Measurements from ENCODE around the gene C3orf80.
A peak's percentile ranks its signal among the peaks of the same experiment; 100 is the strongest.

The C3orf80 gene

DNA sequence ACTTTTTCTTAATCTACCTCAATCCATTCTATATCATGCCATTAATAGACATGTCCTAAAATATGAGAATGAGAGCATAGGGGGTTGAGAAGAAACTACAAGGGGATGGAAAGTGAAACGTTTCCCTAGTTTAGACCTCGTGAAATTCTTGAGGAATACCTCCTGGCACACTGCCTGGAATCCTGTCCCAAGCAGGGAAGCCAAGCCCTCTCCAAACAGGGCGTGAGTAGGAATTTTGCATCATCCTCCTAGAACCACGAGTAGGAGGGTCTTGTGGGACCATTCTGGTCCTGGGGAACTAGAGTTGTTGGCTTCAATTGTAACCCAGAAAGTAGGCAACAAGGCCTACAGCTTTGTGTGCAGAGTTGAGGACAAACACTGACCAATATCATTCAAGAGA lies 19.6 kb upstream of the C3orf80 start:
- TF ChIP-seq, protein P1, sequence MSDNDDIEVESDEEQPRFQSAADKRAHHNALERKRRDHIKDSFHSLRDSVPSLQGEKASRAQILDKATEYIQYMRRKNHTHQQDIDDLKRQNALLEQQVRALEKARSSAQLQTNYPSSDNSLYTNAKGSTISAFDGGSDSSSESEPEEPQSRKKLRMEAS (IDR thresholded peaks at IDR 0.05; ENCODE audit: low read depth, low read length), result no peak
- no peak for TF ChIP-seq POLR2A (IDR thresholded peaks at IDR 0.05; ENCODE audit: extremely low read depth, insufficient read length)
- TF ChIP-seq, protein P2, sequence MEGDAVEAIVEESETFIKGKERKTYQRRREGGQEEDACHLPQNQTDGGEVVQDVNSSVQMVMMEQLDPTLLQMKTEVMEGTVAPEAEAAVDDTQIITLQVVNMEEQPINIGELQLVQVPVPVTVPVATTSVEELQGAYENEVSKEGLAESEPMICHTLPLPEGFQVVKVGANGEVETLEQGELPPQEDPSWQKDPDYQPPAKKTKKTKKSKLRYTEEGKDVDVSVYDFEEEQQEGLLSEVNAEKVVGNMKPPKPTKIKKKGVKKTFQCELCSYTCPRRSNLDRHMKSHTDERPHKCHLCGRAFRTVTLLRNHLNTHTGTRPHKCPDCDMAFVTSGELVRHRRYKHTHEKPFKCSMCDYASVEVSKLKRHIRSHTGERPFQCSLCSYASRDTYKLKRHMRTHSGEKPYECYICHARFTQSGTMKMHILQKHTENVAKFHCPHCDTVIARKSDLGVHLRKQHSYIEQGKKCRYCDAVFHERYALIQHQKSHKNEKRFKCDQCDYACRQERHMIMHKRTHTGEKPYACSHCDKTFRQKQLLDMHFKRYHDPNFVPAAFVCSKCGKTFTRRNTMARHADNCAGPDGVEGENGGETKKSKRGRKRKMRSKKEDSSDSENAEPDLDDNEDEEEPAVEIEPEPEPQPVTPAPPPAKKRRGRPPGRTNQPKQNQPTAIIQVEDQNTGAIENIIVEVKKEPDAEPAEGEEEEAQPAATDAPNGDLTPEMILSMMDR (IDR thresholded peaks at IDR 0.05; ENCODE audit: low read depth, low read length), result no peak
- no peak for TF ChIP-seq MYC (IDR thresholded peaks at IDR 0.05; ENCODE audit: low read depth, low read length)
- no peak overlapping the region for H3K4me3 ChIP-seq (ENCODE audit: low read depth, low read length)
- DNase-seq (ENCODE audit: low read depth), result no peak

DNA sequence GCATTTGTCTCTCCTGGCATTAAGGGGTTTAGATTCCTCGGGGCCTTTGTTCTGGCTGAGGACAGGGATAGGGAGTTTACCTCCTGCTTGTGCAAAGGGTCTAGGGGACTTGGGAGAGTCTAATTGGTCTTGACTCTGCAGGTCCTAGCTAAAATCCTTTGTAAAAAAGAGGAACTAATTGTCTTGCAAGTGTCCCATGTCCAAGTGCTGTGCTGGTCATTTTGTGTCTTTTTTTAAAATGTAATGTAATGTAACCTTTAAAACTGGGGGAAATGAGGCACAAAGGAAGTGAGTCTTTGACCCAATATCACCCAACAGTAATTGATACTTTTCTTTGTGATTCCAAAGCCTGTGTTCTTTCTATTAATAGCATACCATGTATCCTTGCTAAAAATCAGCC lies 14.9 kb upstream of the C3orf80 start:
- TF ChIP-seq, protein P2 (IDR thresholded peaks at IDR 0.05; ENCODE audit: low read depth, low read length), result no peak
- TF ChIP-seq POLR2A (IDR thresholded peaks at IDR 0.05; ENCODE audit: extremely low read depth, insufficient read length) (no peak), MYC (IDR thresholded peaks at IDR 0.05; ENCODE audit: low read depth, low read length) (no peak)
- TF ChIP-seq, protein P1 (IDR thresholded peaks at IDR 0.05; ENCODE audit: low read depth, low read length), result no peak
- DNase-seq (ENCODE audit: low read depth), result peak; percentile 9

DNA sequence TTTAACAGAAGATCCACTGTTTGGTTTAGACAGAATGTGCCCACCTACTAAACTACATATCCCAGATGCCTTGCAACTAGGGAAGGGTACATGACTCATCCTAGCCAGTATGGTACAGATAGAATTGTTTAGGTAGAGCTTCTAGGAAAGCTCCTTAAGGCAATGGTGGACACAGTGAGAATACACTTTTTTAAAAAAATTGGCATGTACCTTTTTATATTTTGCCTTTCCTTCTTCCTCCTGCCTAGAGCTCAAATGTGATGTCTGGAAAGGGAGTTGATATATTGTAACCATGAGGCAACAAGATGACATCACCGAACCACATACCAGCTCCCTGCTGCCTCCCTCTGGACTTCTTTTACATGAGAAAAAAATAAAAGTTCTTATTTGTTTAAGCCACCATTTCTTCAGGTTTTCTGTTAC lies 14.4 kb upstream of the C3orf80 start:
- H3K4me3 ChIP-seq (ENCODE audit: low read depth, low read length), result no peak overlapping the region
- peak; percentile 57 for DNase-seq (ENCODE audit: low read depth)
- TF ChIP-seq, protein P2 (IDR thresholded peaks at IDR 0.05; ENCODE audit: low read depth, low read length), result peak; percentile 21
- no peak for TF ChIP-seq POLR2A (IDR thresholded peaks at IDR 0.05; ENCODE audit: extremely low read depth, insufficient read length)
- TF ChIP-seq MYC (IDR thresholded peaks at IDR 0.05; ENCODE audit: low read depth, low read length), result no peak; the same call in 1 of the 2 replicates
- TF ChIP-seq, protein P1 (IDR thresholded peaks at IDR 0.05; ENCODE audit: low read depth, low read length), result no peak

More for the DNA sequence above, 14.9 kb upstream of the C3orf80 start:
- H3K4me3 ChIP-seq (ENCODE audit: low read depth, low read length), result no peak overlapping the region

DNA sequence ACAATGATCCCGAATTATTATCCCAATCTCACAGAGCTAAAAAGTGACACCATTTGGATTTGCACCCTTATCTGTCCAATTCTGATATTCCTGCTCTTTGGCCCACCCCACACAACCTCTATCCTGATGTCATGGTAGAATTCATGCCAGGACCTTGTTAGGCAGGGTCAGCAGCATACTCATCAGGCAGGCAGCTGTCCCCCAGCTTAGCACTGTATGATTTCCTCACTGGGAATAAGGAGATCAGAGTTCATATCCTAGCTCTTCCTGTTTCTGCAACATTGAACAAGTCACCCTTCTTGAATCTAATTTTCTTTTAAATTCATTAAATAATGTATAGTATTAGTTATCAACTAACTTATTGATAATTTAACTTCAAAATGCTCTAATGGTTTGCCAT lies 12.0 kb upstream of the C3orf80 start:
- DNase-seq (ENCODE audit: low read depth), result no peak
- TF ChIP-seq, protein P2 (IDR thresholded peaks at IDR 0.05; ENCODE audit: low read depth, low read length), result no peak
- no peak for TF ChIP-seq POLR2A (IDR thresholded peaks at IDR 0.05; ENCODE audit: extremely low read depth, insufficient read length)
- TF ChIP-seq, protein P1 (IDR thresholded peaks at IDR 0.05; ENCODE audit: low read depth, low read length), result no peak
- no peak overlapping the region for H3K4me3 ChIP-seq (ENCODE audit: low read depth, low read length)

DNA sequence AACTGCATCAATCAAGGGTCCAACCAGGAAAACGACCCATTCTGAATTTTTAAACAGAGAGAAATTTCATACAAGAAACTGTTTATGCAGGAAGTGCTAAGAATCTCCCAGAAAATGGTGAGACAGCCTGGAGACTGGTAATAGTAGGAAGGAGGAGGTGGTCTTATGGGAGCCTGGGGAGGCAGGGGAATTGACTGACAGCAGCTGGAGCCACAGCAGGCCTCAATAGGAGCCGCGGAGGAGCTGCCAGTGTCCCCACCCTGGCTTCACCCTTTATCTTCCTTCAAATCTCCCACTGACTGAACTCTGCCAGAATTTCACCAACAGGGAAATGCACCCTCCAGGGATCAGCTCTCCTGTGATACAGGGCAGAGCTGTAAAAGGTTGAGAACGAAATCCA lies 7.5 kb upstream of the C3orf80 start:
- TF ChIP-seq POLR2A (IDR thresholded peaks at IDR 0.05; ENCODE audit: extremely low read depth, insufficient read length), result no peak
- no peak for TF ChIP-seq MYC (IDR thresholded peaks at IDR 0.05; ENCODE audit: low read depth, low read length)
- TF ChIP-seq, protein P1 (IDR thresholded peaks at IDR 0.05; ENCODE audit: low read depth, low read length), result no peak
- TF ChIP-seq, protein P2 (IDR thresholded peaks at IDR 0.05; ENCODE audit: low read depth, low read length), result no peak
- no peak overlapping the region for H3K4me3 ChIP-seq (ENCODE audit: low read depth, low read length)
- no peak for DNase-seq (ENCODE audit: low read depth)
